MCF 10A (cell line): ENCODE results near the gene MEF2D. TPM values are rescaled to one million over a fixed set of nuclear protein-coding genes. Genes with fewer than 3 reads are reported as not detected.

Source experiments
- BruUV-seq: library from RNA; stranded (reverse); fragments of 400-500 nt; replicated peaks from 2 replicates; lab custom pipeline; 2021; lab: Mats Ljungman, UMichigan
- CTCF ChIA-PET: fragments of 300-600 bp; sonication (Branson Sonifier 250); formaldehyde crosslinking; extraction: SDS; loops from one replicate; lab custom pipeline; 2021; ENCODE audit warnings: antibody characterized with exemption, inconsistent platforms; lab: Yijun Ruan, JAX
- POLR2A ChIA-PET: fragments of 300-600, 350-650 bp; sonication (Branson Sonifier 250); formaldehyde crosslinking; extraction: SDS; loops from one replicate; lab custom pipeline; 2020; ENCODE audit warnings: antibody characterized with exemption, inconsistent platforms; lab: Yijun Ruan, JAX
- DNase-seq: peaks from one replicate; pipeline ENCODE4 v3.0.0-alpha.2; 2018; ENCODE audit not compliant: unreplicated experiment
- H3K27ac Mint-ChIP-seq: one replicate; pipeline ENCODE4 v1.8.0; 2022; ENCODE audit warnings: mild to moderate bottlenecking, low read depth, mixed read lengths; ENCODE audit not compliant: unreplicated experiment
- H3K27me3 Mint-ChIP-seq: one replicate; pipeline ENCODE4 v1.8.0; 2022; ENCODE audit warnings: mixed read lengths; ENCODE audit not compliant: insufficient read depth, unreplicated experiment
- H3K36me3 Mint-ChIP-seq: one replicate; pipeline ENCODE4 v1.8.0; 2022; ENCODE audit warnings: mild to moderate bottlenecking, moderate library complexity, mixed read lengths; ENCODE audit not compliant: insufficient read depth, unreplicated experiment
- H3K4me1 Mint-ChIP-seq: one replicate; pipeline ENCODE4 v1.8.0; 2022; ENCODE audit warnings: mixed read lengths; ENCODE audit not compliant: insufficient read depth, unreplicated experiment
- H3K4me3 Mint-ChIP-seq: one replicate; pipeline ENCODE4 v1.8.0; 2022; ENCODE audit warnings: mild to moderate bottlenecking, moderate library complexity, mixed read lengths; ENCODE audit not compliant: unreplicated experiment
- H3K9me3 Mint-ChIP-seq: one replicate; pipeline ENCODE4 v1.8.0; 2022; ENCODE audit warnings: mixed read lengths; ENCODE audit not compliant: unreplicated experiment
- CTCF ChIP-seq: fragments of 200-600 bp; IDR thresholded peaks from one replicate; pipeline ENCODE4 v1.8.0; 2022; ENCODE audit warnings: antibody characterized with exemption, mild to moderate bottlenecking; ENCODE audit not compliant: unreplicated experiment
- intact Hi-C: fragments of 100-400 bp; cut with micrococcal nuclease; formaldehyde crosslinking; loops from 2 replicates; pipeline ENCODE4 v1.14.1; 2022
- total RNA-seq: library from RNA; stranded (reverse); gene quantifications from 2 replicates; pipeline ENCODE4 v1.2.3, GENCODE V29; 2022

Gene MEF2D
- total RNA-seq, 1 experiment from 2014 or later: 113 TPM

GRCh38 chr1:156477526-156478249 lies 22.9 kb downstream of the MEF2D start:
- H3K36me3 Mint-ChIP-seq: peaks cover 100% of the 10 kb centered on the region
- DNase-seq: no peak
- ChIA-PET POLR2A (interaction anchor here (1.0 to 2.8 kb wide), 3 partner anchors 13 to 21 kb away, joined by 3 to 10 read pairs (median 4); no protein-coding TSS in a partner anchor), CTCF (interaction anchor here (0.6 to 2.9 kb wide), 7 partner anchors 10 to 131 kb away, joined by 3 to 8 read pairs (median 4); partner anchors contain the start of gene MEF2D)
- H3K27me3 Mint-ChIP-seq: no peaks in the 10 kb centered on the region
- TF ChIP-seq CTCF: no peak
- no peak overlapping the region for H3K27ac Mint-ChIP-seq
- intact Hi-C loops: no loop called here
- no peaks in the 10 kb centered on the region for H3K9me3 Mint-ChIP-seq
- no TSS peak for BruUV-seq
- H3K4me3 Mint-ChIP-seq: no peak overlapping the region
- peaks cover 22% of the 10 kb centered on the region for H3K4me1 Mint-ChIP-seq

GRCh38 chr1:156476501-156477298 lies 23.9 kb downstream of the MEF2D start:
- Mint-ChIP-seq H3K27ac (no peak overlapping the region), H3K27me3 (no peaks in the 10 kb centered on the region), H3K36me3 (peaks cover 100% of the 10 kb centered on the region), H3K4me3 (no peak overlapping the region), H3K4me1 (peaks cover 17% of the 10 kb centered on the region), H3K9me3 (no peaks in the 10 kb centered on the region)
- DNase-seq: no peak
- TF ChIP-seq CTCF: no peak
- POLR2A ChIA-PET: interaction anchor here (0.5 to 2.8 kb wide), 5 partner anchors 12 to 115 kb away, joined by 3 to 10 read pairs (median 4); partner anchors contain the start of gene NAXE
- no TSS peak for BruUV-seq
- intact Hi-C loops: no loop called here
- CTCF ChIA-PET: interaction anchor here (0.6 to 2.9 kb wide), 12 partner anchors 15 to 172 kb away, joined by 3 to 8 read pairs (median 4); partner anchors contain the start of gene MEF2D

GRCh38 chr1:156475568-156476500 lies 24.7 kb downstream of the MEF2D start:
- intact Hi-C loops: no loop called here
- no TSS peak for BruUV-seq
- DNase-seq: no peak
- ChIA-PET CTCF (interaction anchor here (0.6 to 2.9 kb wide), 10 partner anchors 16 to 142 kb away, joined by 3 to 8 read pairs (median 4); partner anchors contain the start of gene MEF2D), POLR2A (interaction anchor here (0.6 to 2.8 kb wide), 4 partner anchors 11 to 33 kb away, joined by 3 to 10 read pairs (median 4); partner anchors contain the start of gene MEF2D)
- Mint-ChIP-seq H3K4me3 (no peak overlapping the region), H3K27me3 (no peaks in the 10 kb centered on the region), H3K9me3 (no peaks in the 10 kb centered on the region), H3K27ac (no peak overlapping the region), H3K36me3 (peaks cover 100% of the 10 kb centered on the region), H3K4me1 (peaks cover 15% of the 10 kb centered on the region)
- no peak for TF ChIP-seq CTCF
